ENCODE results near the gene PROX1.

DNA sequence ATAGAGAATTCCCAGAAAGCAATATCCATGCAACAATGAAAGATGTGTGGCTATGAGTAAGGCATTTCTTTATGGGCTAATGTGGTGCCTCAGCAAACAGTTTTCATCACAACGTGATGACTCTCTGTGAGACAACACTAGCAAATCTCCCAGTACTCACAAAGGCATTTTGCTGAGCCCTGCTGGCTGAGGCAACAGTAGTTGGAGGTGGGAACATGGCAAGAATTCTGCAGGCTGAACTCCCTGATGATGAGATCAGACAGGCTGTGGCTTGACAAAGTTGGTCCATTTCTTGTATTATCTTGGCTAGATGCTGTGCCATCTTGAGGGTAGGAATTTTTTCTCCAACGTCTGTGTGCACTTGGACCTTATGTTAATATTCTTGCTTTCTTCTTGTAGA, 24.6 kb downstream of the PROX1 start:
- no peak for TF ChIP-seq USF2 (IDR thresholded peaks at IDR 0.05; ENCODE audit: low read depth, low read length)
- no peak for TF ChIP-seq MAZ (IDR thresholded peaks at IDR 0.05; ENCODE audit: borderline replicate concordance, low read depth, low read length)
- TF ChIP-seq POLR2A (IDR thresholded peaks at IDR 0.05; ENCODE audit: low read depth, low read length), result no peak
- TF ChIP-seq, protein P1, sequence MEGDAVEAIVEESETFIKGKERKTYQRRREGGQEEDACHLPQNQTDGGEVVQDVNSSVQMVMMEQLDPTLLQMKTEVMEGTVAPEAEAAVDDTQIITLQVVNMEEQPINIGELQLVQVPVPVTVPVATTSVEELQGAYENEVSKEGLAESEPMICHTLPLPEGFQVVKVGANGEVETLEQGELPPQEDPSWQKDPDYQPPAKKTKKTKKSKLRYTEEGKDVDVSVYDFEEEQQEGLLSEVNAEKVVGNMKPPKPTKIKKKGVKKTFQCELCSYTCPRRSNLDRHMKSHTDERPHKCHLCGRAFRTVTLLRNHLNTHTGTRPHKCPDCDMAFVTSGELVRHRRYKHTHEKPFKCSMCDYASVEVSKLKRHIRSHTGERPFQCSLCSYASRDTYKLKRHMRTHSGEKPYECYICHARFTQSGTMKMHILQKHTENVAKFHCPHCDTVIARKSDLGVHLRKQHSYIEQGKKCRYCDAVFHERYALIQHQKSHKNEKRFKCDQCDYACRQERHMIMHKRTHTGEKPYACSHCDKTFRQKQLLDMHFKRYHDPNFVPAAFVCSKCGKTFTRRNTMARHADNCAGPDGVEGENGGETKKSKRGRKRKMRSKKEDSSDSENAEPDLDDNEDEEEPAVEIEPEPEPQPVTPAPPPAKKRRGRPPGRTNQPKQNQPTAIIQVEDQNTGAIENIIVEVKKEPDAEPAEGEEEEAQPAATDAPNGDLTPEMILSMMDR (conservative IDR thresholded peaks at IDR 0.05; ENCODE audit: low read depth, low read length), result no peak
- no peak for TF ChIP-seq RAD21 (IDR thresholded peaks at IDR 0.05; ENCODE audit: low read length)
- TF ChIP-seq RCOR1 (IDR thresholded peaks at IDR 0.05; ENCODE audit: insufficient replicate concordance, low read length), result no peak
- TF ChIP-seq SMC3 (IDR thresholded peaks at IDR 0.05; ENCODE audit: low read depth, low read length), result no peak
- TF ChIP-seq RFX5 (IDR thresholded peaks at IDR 0.05; ENCODE audit: low read depth, low read length), result no peak
- no peak for TF ChIP-seq ELK1 (IDR thresholded peaks at IDR 0.05; ENCODE audit: borderline replicate concordance, low read depth, low read length)
- no peak for TF ChIP-seq MAFK (IDR thresholded peaks at IDR 0.05; ENCODE audit: low read depth, low read length)

Data from IMR-90 (cell line).